IPS-NIHi7 (cell line): ENCODE measurements around the gene CLPTM1L.
"Not testable (repeated sequence)": the region's sequence is repeated elsewhere in the genome, so short reads cannot be mapped to it uniquely, and the experiment has no call there.

ENCODE experiments used
- DNase-seq: peaks from one replicate; pipeline ENCODE4 v3.0.0; 2012; ENCODE audit warnings: mixed read lengths; ENCODE audit errors: extremely low spot score

The CLPTM1L gene

GRCh38 chr5:1289559-1289958 lies 55.3 kb downstream of the CLPTM1L start:
- DNase-seq = not testable (repeated sequence)

GRCh38 chr5:1288439-1289335 lies 56.2 kb downstream of the CLPTM1L start:
- no peak for DNase-seq

- DNase-seq = no peak
Measured at GRCh38 chr5:1285883-1286291, 59.0 kb downstream of the CLPTM1L start.

GRCh38 chr5:1285141-1285540 lies 59.8 kb downstream of the CLPTM1L start:
- DNase-seq = no peak

- DNase-seq = not testable (repeated sequence)
Measured at GRCh38 chr5:1284336-1284970, 60.4 kb downstream of the CLPTM1L start.

- not testable (repeated sequence) for DNase-seq
Measured at GRCh38 chr5:1283729-1284041, 61.2 kb downstream of the CLPTM1L start.

- DNase-seq = not testable (repeated sequence)
Measured at GRCh38 chr5:1282993-1283728, 61.7 kb downstream of the CLPTM1L start.

GRCh38 chr5:1282131-1282992 lies 62.5 kb downstream of the CLPTM1L start:
- no peak for DNase-seq

GRCh38 chr5:1281038-1281882 lies 63.6 kb downstream of the CLPTM1L start:
- no peak for DNase-seq

GRCh38 chr5:1280177-1281037 lies 64.5 kb downstream of the CLPTM1L start:
- no peak for DNase-seq

- DNase-seq = no peak
Measured at GRCh38 chr5:1279443-1280151, 65.3 kb downstream of the CLPTM1L start.

GRCh38 chr5:1278656-1279442 lies 66.0 kb downstream of the CLPTM1L start:
- DNase-seq = no peak

- DNase-seq = no peak
Measured at GRCh38 chr5:1278216-1278615, 66.7 kb downstream of the CLPTM1L start.

GRCh38 chr5:1277781-1278180 lies 67.1 kb downstream of the CLPTM1L start:
- DNase-seq = no peak

GRCh38 chr5:1277331-1277730 lies 67.6 kb downstream of the CLPTM1L start:
- no peak for DNase-seq

- DNase-seq = no peak
Measured at GRCh38 chr5:1276930-1277329, 68.0 kb downstream of the CLPTM1L start.

- not testable (repeated sequence) for DNase-seq
Measured at GRCh38 chr5:1275397-1276391, 69.2 kb downstream of the CLPTM1L start.
